PC-9 (cell line): ENCODE results near the gene PUS10. TPM values are rescaled to one million over a fixed set of nuclear protein-coding genes. Genes with fewer than 3 reads are reported as not detected.
A peak's percentile ranks its signal among the peaks of the same experiment; 100 is the strongest.

Experiments
- BruUV-seq: library from RNA; stranded (reverse); fragments of 400-500 nt; replicated peaks from 2 replicates; lab custom pipeline; 2021; lab: Mats Ljungman, UMichigan
- CTCF ChIA-PET: fragments of 300-600 bp; sonication (Branson Sonifier 250); formaldehyde crosslinking; loops from one replicate; lab custom pipeline; 2022; ENCODE audit warnings: antibody characterized with exemption; lab: Charles Lee
- POLR2A ChIA-PET: fragments of 300-600 bp; sonication (Branson Sonifier 250); formaldehyde crosslinking; loops from one replicate; lab custom pipeline; 2022; ENCODE audit warnings: antibody characterized with exemption; ENCODE audit not compliant: unreplicated experiment; lab: Charles Lee
- DNase-seq, 2 experiments: peaks; one replicate each; pipeline versions ENCODE4 v3.0.0 to v3.0.0-alpha.2; 2015 to 2022; ENCODE audit warnings: mixed read lengths in 1 of 2
- H2AFZ ChIP-seq: fragments of 200-600 bp; sonication (generic); 2 replicates; pipeline ENCODE4 v1.8.1; 2017; ENCODE audit warnings: antibody characterized with exemption
- H3F3A ChIP-seq: fragments of 200-600 bp; sonication (generic); 2 replicates; pipeline ENCODE4 v1.8.1; 2017; ENCODE audit warnings: antibody characterized with exemption, mild to moderate bottlenecking, low read depth; ENCODE audit not compliant: insufficient read depth
- H3K27ac ChIP-seq: fragments of 200-600 bp; sonication (generic); 2 replicates; pipeline ENCODE4 v1.6.1; 2016; ENCODE audit warnings: mixed run types
- H3K27me3 ChIP-seq: fragments of 200-600 bp; sonication (generic); 2 replicates; pipeline ENCODE4 v1.6.1; 2016; ENCODE audit warnings: low read depth, mixed run types; ENCODE audit not compliant: insufficient read depth
- H3K36me3 ChIP-seq: fragments of 200-600 bp; sonication (generic); 2 replicates; pipeline ENCODE4 v1.6.1; 2016; ENCODE audit warnings: low read depth, mixed run types
- H3K4me1 ChIP-seq: fragments of 200-600 bp; sonication (generic); replicated peaks from 2 replicates; pipeline ENCODE4 v1.6.1; 2016; ENCODE audit warnings: mixed run types; ENCODE audit not compliant: insufficient read depth
- H3K4me2 ChIP-seq: fragments of 200-600 bp; sonication (generic); 2 replicates; pipeline ENCODE4 v1.6.1; 2017; ENCODE audit warnings: mixed run types
- H3K4me3 ChIP-seq: fragments of 200-600 bp; sonication (generic); 2 replicates; pipeline ENCODE4 v1.6.1; 2016; ENCODE audit warnings: mixed run types
- H3K79me2 ChIP-seq: fragments of 200-600 bp; sonication (generic); 2 replicates; pipeline ENCODE4 v1.6.1; 2017; ENCODE audit warnings: low read depth, mixed run types
- H3K9me2 ChIP-seq: fragments of 200-600 bp; sonication (generic); 2 replicates; pipeline ENCODE4 v1.8.1; 2017; ENCODE audit warnings: mild to moderate bottlenecking; ENCODE audit not compliant: insufficient read depth
- H3K9me3 ChIP-seq: fragments of 200-600 bp; sonication (generic); 2 replicates; pipeline ENCODE4 v1.8.1; 2016; ENCODE audit warnings: low read depth; ENCODE audit not compliant: insufficient read depth
- H4K20me1 ChIP-seq: fragments of 200-600 bp; sonication (generic); 2 replicates; pipeline ENCODE4 v1.8.1; 2017; ENCODE audit not compliant: insufficient read depth
- CTCF ChIP-seq: fragments of 200-600 bp; sonication (generic); conservative IDR thresholded peaks from 2 replicates; pipeline ENCODE4 v1.6.1; 2017; ENCODE audit warnings: mixed run types, antibody characterized with exemption, mild to moderate bottlenecking, moderate library complexity
- EZH2 ChIP-seq: fragments of 200-600 bp; sonication (generic); IDR thresholded peaks from 2 replicates; pipeline ENCODE4 v1.8.0; 2017; ENCODE audit warnings: antibody characterized with exemption, low read depth
- intact Hi-C: fragments of 100-400 bp; cut with micrococcal nuclease; formaldehyde crosslinking; loops from one replicate; pipeline ENCODE4 v1.10.0; 2022; ENCODE audit not compliant: unreplicated experiment
- total RNA-seq: library from RNA; stranded (reverse); gene quantifications from 2 replicates; pipeline ENCODE4 v1.2.3, GENCODE V29; 2021

The PUS10 gene
- total RNA-seq, 1 experiment from 2014 or later = 5.1 TPM

GRCh38 chr2:61011678-61012077 lies 6.4 kb downstream of the PUS10 start:
- H3K27me3 ChIP-seq = no peaks in the 10 kb centered on the region
- H3K4me1 ChIP-seq = peaks cover 54% of the 10 kb centered on the region
- H4K20me1 ChIP-seq = no peaks in the 10 kb centered on the region
- intact Hi-C loops = loop anchor here (10.0 kb wide), 1 partner anchor 163 kb away; no protein-coding TSS in a partner anchor
- CTCF ChIA-PET = no interaction called here
- no peaks in the 10 kb centered on the region for H3K9me3 ChIP-seq
- H3K36me3 ChIP-seq = 0 out of 2 replicates have a peak, but pooled peaks cover 7% of the 10 kb centered on the region
- no peak for DNase-seq
- H3K4me2 ChIP-seq = peak overlapping the region; percentile 53
- TF ChIP-seq EZH2 = no peak
- TF ChIP-seq CTCF = no peak
- H3K4me3 ChIP-seq = no peak overlapping the region; the same call in 1 of the 2 replicates
- POLR2A ChIA-PET = no interaction called here
- H2AFZ ChIP-seq = no peak overlapping the region
- peaks cover 57% of the 10 kb centered on the region for H3F3A ChIP-seq
- no peaks in the 10 kb centered on the region for H3K9me2 ChIP-seq
- BruUV-seq = no TSS peak
- peaks cover 21% of the 10 kb centered on the region for H3K79me2 ChIP-seq
- peak overlapping the region; percentile 98 for H3K27ac ChIP-seq

- peaks cover 45% of the 10 kb centered on the region for H3F3A ChIP-seq
- TF ChIP-seq CTCF (no peak), EZH2 (no peak)
- no TSS peak for BruUV-seq
- H3K4me1 ChIP-seq = peaks cover 63% of the 10 kb centered on the region
- intact Hi-C loops = no loop called here
- DNase-seq = no peak
- H3K9me3 ChIP-seq = no peaks in the 10 kb centered on the region
- H3K36me3 ChIP-seq = 0 out of 2 replicates have a peak, but pooled peaks cover 7% of the 10 kb centered on the region
- no peaks in the 10 kb centered on the region for H3K9me2 ChIP-seq
- H4K20me1 ChIP-seq = no peaks in the 10 kb centered on the region
- H3K4me2 ChIP-seq = no peak overlapping the region
- H3K79me2 ChIP-seq = peaks cover 17% of the 10 kb centered on the region
- ChIA-PET POLR2A (no interaction called here), CTCF (no interaction called here)
- no peaks in the 10 kb centered on the region for H3K27me3 ChIP-seq
- H2AFZ ChIP-seq = no peak overlapping the region
- H3K27ac ChIP-seq = no peak overlapping the region
- no peak overlapping the region for H3K4me3 ChIP-seq
Observed at GRCh38 chr2:61009355-61009754, 8.7 kb downstream of the PUS10 start.

- Histone ChIP-seq H3K36me3 (0 out of 2 replicates have a peak, but pooled peaks cover 7% of the 10 kb centered on the region), H3K79me2 (peaks cover 4% of the 10 kb centered on the region; the same call in 1 of the 2 replicates), H2AFZ (no peak overlapping the region), H3K4me3 (no peak overlapping the region), H3K9me3 (no peaks in the 10 kb centered on the region), H3K27me3 (no peaks in the 10 kb centered on the region), H3K4me2 (peak overlapping the region; percentile 82), H4K20me1 (no peaks in the 10 kb centered on the region), H3F3A (peaks cover 19% of the 10 kb centered on the region), H3K27ac (peak overlapping the region; percentile 83), H3K9me2 (no peaks in the 10 kb centered on the region), H3K4me1 (peaks cover 41% of the 10 kb centered on the region)
- peak in 1 of 2 experiments; percentile 81 for DNase-seq
- TF ChIP-seq EZH2 (no peak), CTCF (no peak)
- ChIA-PET CTCF (interaction anchor here (0.6 to 0.8 kb wide), 2 partner anchors 45 to 202 kb away, joined by 3 read pairs; no protein-coding TSS in a partner anchor), POLR2A (interaction anchor here (0.6 to 1.1 kb wide), 3 partner anchors 9 to 297 kb away, joined by 4 to 6 read pairs (median 6); no protein-coding TSS in a partner anchor)
- intact Hi-C loops = no loop called here
- BruUV-seq = no TSS peak
Observed at GRCh38 chr2:61006486-61007105, 11.5 kb downstream of the PUS10 start.
